BJ (cell line): ENCODE data around the gene CCT7. TPM values are rescaled to one million over a fixed set of nuclear protein-coding genes. Genes with fewer than 3 reads are reported as not detected.
A peak's percentile ranks its signal among the peaks of the same experiment; 100 is the strongest.

Source experiments
- CTCF ChIA-PET: fragments of 350-600 bp; formaldehyde crosslinking; extraction: SDS; loops from one replicate; lab custom pipeline; 2021; ENCODE audit warnings: antibody characterized with exemption, inconsistent platforms; lab: Yijun Ruan, JAX
- POLR2A ChIA-PET: fragments of 300-600 bp; sonication (Branson Sonifier 250); formaldehyde crosslinking; extraction: SDS; loops from one replicate; lab custom pipeline; 2021; ENCODE audit warnings: antibody characterized with exemption; lab: Charles Lee
- DNase-seq: peaks from one replicate; pipeline ENCODE4 v3.0.0-alpha.2; 2011; ENCODE audit warnings: low read depth
- H3K27me3 ChIP-seq: 2 replicates; pipeline ENCODE4 v1.6.0; 2011; ENCODE audit warnings: low read length; ENCODE audit not compliant: control insufficient read depth, insufficient read depth
- H3K36me3 ChIP-seq: 2 replicates; pipeline ENCODE4 v1.5.1; 2011; ENCODE audit warnings: low read length; ENCODE audit not compliant: control insufficient read depth, insufficient read depth
- H3K4me3 ChIP-seq: 2 replicates; pipeline ENCODE4 v1.5.1; 2011; ENCODE audit warnings: low read depth, mild to moderate bottlenecking, control low read depth, low read length
- polyA plus RNA-seq: library from polyadenylated mRNA; depleted of rRNA; stranded (reverse); fragments of >200 nt; gene quantifications from 2 replicates; pipeline ENCODE4 v1.2.3, GENCODE V29; 2011
- TF ChIP-seq, protein P1 (sequence below): IDR thresholded peaks from 2 replicates; pipeline ENCODE4 v1.5.1; 2011; ENCODE audit warnings: low read depth, mild to moderate bottlenecking, control low read depth, inconsistent platforms, low read length, moderate library complexity; ENCODE audit not compliant: insufficient read depth

Gene CCT7
- polyA plus RNA-seq, 1 experiment = 285 TPM

DNA sequence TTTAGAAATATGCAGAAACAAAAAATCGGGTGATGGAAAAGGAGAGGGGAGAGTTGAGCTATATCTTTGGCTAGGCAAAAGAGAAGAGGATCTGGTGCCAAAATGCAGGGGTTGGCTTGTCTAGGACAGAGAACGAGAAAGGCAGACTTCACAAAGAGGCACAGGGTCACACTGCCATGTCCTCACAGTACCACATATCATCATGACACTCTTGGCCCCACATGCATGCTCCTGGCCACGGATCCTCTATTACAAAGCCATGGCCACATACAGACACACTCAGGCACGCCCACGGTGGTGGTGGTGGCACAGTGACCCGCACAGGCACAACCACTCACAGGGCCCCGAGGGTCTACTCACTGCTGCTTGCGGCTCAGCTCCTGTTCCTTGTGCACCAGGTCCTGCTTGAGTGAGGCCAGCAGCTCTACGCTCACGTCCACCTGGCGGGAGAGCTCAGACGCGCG is 34.3 kb downstream of the CCT7 start:
- Histone ChIP-seq H3K36me3 (peaks cover 2% of the 10 kb centered on the region; the same call in 1 of the 2 replicates), H3K4me3 (no peak overlapping the region), H3K27me3 (peaks cover 19% of the 10 kb centered on the region)
- ChIA-PET POLR2A (no interaction called here), CTCF (interaction anchor here (0.6 to 1.3 kb wide), 3 partner anchors 9 to 22 kb away, joined by 3 to 6 read pairs (median 3); no protein-coding TSS in a partner anchor)
- no peak for DNase-seq
- TF ChIP-seq, protein P1, sequence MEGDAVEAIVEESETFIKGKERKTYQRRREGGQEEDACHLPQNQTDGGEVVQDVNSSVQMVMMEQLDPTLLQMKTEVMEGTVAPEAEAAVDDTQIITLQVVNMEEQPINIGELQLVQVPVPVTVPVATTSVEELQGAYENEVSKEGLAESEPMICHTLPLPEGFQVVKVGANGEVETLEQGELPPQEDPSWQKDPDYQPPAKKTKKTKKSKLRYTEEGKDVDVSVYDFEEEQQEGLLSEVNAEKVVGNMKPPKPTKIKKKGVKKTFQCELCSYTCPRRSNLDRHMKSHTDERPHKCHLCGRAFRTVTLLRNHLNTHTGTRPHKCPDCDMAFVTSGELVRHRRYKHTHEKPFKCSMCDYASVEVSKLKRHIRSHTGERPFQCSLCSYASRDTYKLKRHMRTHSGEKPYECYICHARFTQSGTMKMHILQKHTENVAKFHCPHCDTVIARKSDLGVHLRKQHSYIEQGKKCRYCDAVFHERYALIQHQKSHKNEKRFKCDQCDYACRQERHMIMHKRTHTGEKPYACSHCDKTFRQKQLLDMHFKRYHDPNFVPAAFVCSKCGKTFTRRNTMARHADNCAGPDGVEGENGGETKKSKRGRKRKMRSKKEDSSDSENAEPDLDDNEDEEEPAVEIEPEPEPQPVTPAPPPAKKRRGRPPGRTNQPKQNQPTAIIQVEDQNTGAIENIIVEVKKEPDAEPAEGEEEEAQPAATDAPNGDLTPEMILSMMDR = no peak

DNA sequence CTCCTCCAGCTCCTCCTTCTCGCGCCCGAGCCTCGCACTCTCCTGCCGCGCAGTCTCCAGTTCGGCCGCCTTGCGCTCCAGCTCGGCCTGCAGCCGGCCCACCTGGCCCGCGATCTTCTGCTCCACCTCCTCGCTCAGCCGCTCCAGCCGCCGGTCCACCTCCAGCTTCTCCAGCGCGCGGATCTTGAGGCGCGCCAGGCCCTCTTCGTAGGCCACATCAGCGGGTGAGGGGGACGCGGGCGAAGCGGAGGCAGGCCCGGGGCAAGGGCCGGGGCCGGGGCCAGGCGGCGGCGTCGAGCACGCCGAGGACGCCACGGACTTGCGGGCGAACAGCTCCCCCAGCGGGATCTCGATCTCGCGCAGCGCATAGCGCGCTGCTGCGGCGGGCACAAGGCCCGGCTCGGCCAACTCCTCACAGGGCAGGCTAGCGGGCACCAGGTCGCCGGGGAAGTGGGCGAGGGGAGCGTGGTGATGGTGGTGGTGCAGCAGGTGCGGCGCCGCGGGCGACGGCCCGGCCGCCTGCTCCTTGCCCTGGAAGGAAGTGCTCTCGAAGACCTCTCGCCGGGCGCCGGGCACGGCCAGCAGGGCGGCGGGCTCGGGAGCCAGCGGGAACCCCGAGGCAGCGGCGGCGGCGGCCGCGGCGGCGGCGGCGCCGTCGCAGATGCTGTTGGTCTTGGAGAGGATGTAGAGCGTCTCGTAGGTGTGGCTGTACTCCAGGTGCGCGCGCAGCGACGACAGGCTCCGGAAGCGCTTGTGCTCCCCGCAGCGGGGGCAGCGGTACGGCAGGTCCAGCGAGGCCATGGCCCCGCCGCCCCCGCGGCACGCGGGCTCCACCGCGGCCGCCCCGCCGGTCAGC is 35.0 kb downstream of the CCT7 start:
- ChIA-PET POLR2A (no interaction called here), CTCF (interaction anchor here (0.6 to 1.3 kb wide), 3 partner anchors 9 to 21 kb away, joined by 3 to 6 read pairs (median 3); no protein-coding TSS in a partner anchor)
- peaks cover 2% of the 10 kb centered on the region; the same call in 1 of the 2 replicates for H3K36me3 ChIP-seq
- H3K27me3 ChIP-seq = peaks cover 19% of the 10 kb centered on the region
- TF ChIP-seq, protein P1 = 0 out of 2 replicates have a peak, but pooled peaks have one; percentile 10
- no peak overlapping the region for H3K4me3 ChIP-seq
- DNase-seq = no peak

DNA sequence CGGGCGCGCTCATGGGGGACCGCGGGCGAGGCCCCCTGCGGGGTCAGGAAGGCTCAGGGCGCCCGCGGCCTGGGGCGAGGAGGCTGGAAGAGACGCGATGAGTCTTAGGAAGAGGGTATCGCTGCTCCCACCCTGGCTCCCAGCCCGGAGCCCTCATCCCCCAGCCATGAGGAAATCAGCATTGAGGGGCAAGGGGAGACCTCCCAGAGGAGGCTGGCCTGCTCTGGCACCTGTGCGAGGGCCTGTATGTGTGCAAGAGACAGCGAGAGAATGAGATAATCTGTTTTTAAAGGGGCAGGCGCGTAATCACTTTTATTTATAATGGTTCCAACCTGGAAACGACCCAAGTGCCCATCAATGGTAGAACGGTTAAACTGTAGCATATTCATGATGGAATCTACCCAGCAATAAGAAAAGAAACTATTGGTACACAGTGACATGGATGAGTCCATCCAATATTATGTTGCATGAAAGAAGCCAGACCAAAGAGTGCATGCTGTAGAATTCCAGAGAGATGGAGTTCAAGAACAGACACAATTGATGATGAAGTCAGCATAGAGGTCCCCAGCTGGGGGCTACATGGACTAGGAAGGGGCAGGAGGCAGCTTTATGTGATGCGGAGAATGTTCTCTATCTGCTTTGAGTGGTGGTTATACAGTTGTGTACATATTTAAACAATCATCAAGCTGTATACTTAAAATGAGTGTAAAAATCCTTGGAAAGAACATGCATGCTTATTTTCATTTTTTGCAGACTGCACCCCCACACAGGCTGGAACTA is 35.8 kb downstream of the CCT7 start:
- Histone ChIP-seq H3K4me3 (no peak overlapping the region), H3K36me3 (peaks cover 2% of the 10 kb centered on the region; the same call in 1 of the 2 replicates), H3K27me3 (peaks cover 19% of the 10 kb centered on the region)
- DNase-seq = no peak
- POLR2A ChIA-PET = no interaction called here
- TF ChIP-seq, protein P1 = no peak
- CTCF ChIA-PET = interaction anchor here (1.2 to 1.4 kb wide), 2 partner anchors 10 to 16 kb away, joined by 3 to 4 read pairs; no protein-coding TSS in a partner anchor

DNA sequence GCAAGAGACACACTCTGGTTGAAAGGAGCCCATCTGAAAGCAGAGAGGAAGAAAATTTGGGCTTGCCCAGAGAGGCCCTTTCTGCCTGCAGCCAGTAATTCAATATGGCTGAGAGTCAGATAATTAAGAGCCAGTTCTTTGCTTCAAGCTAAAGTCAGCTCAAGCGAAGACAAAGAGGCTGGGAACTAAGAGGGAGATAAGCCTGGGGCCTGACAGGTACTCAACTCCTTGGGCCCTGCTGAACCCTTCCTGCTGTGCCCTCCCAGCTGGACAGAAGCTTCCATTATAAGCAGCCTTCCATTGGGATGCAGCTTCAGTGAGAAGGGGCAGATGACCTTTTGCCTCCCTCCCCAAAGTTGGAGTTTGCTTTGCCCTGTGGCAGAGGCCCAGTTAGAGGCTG is 38.2 kb downstream of the CCT7 start:
- DNase-seq = no peak
- Histone ChIP-seq H3K4me3 (no peak overlapping the region), H3K36me3 (peaks cover 2% of the 10 kb centered on the region; the same call in 1 of the 2 replicates), H3K27me3 (peaks cover 19% of the 10 kb centered on the region)
- ChIA-PET CTCF (interaction anchor here (0.6 to 1.5 kb wide), 4 partner anchors 9 to 155 kb away, joined by 3 to 4 read pairs (median 3); no protein-coding TSS in a partner anchor), POLR2A (no interaction called here)
- TF ChIP-seq, protein P1 = no peak

DNA sequence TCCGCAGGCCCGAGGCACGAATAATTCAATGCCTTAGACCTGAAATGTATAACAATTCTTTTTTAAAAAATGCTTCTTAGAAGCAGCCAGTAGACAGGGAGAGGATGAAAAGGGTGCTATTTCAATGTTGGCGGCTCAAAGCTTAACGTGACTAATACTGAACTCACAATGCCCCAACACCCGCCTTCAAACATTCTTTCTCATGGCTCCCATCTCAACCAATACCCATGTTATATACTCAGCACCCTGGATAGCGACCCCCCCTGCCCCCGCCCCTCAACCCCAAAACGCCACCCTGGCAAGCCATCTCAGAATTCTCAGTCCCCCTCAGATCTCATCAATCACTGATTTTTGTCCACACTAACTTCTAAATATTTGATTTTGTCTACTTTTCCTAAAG is 45.7 kb downstream of the CCT7 start:
- POLR2A ChIA-PET = no interaction called here
- CTCF ChIA-PET = interaction anchor here (3.9 kb wide), 1 partner anchor 10 kb away, joined by 14 read pairs; no protein-coding TSS in a partner anchor
- Histone ChIP-seq H3K36me3 (no peaks in the 10 kb centered on the region), H3K4me3 (no peak overlapping the region), H3K27me3 (peaks cover 1% of the 10 kb centered on the region)
- TF ChIP-seq, protein P1 = no peak
- DNase-seq = no peak
